ENCODE measurements around the gene FRMD4B. TPM values are rescaled to one million over a fixed set of nuclear protein-coding genes. Genes with fewer than 3 reads are reported as not detected.
"Not testable (repeated sequence)": the region's sequence is repeated elsewhere in the genome, so short reads cannot be mapped to it uniquely, and the experiment has no call there.

The FRMD4B gene
- total RNA-seq, 2 donors from 2014 or later, result 2.1 to 2.2 TPM

DNA sequence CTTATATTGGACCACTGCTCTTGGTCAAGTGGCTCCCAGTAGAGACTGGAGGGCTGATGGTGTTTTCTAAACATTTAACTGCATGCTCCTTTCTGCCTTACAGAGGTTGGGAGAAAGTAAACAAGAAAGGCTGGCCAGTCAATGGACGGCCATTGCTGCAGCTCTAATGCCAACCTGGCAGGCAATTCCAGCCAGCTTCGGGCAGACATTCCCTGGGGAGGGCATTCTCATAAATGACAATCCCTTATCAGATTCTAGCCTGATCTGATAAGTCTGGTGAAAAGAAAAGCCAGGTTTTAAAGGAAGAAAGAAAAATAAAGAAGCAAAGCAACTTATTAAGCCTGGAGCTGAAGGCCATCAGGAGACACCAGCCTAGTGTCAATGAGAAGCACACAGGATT, 60.7 kb downstream of the FRMD4B start:
- no peak overlapping the region for H3K27ac Mint-ChIP-seq
- no peak for DNase-seq
- H3K27ac ChIP-seq (ENCODE audit: low read depth, low read length), result no peak overlapping the region
- no peaks in the 10 kb centered on the region for H3K36me3 ChIP-seq (ENCODE audit: control insufficient read depth, insufficient read depth, low read length)
- peaks cover 4% of the 10 kb centered on the region for H3K4me1 Mint-ChIP-seq
- no peak overlapping the region for H3K4me3 ChIP-seq (ENCODE audit: low read length)
- H3K27me3 Mint-ChIP-seq (ENCODE audit: insufficient read depth), result no peaks in the 10 kb centered on the region
- H3K36me3 Mint-ChIP-seq (ENCODE audit: low read depth), result no peaks in the 10 kb centered on the region
- no peak overlapping the region for H3K4me3 Mint-ChIP-seq
- H3K9me3 Mint-ChIP-seq, result no peaks in the 10 kb centered on the region
- no peaks in the 10 kb centered on the region for H3K9me3 ChIP-seq (ENCODE audit: control insufficient read depth, low read length)
- 93% methylated on average over 2 of the region's 2 CpGs; no CpG with 5 or more reads in 1 of the 2 experiments for WGBS, 2 experiments (ENCODE audit: insufficient coverage in 1 of 2, insufficient read length in 1 of 2)
- no peaks in the 10 kb centered on the region for H3K4me1 ChIP-seq (ENCODE audit: control insufficient read depth, insufficient read depth, low read length)
- H3K27me3 ChIP-seq (ENCODE audit: control insufficient read depth, insufficient read depth, low read length, poor library complexity, severe bottlenecking), result no peaks in the 10 kb centered on the region
- TF ChIP-seq, protein P1, sequence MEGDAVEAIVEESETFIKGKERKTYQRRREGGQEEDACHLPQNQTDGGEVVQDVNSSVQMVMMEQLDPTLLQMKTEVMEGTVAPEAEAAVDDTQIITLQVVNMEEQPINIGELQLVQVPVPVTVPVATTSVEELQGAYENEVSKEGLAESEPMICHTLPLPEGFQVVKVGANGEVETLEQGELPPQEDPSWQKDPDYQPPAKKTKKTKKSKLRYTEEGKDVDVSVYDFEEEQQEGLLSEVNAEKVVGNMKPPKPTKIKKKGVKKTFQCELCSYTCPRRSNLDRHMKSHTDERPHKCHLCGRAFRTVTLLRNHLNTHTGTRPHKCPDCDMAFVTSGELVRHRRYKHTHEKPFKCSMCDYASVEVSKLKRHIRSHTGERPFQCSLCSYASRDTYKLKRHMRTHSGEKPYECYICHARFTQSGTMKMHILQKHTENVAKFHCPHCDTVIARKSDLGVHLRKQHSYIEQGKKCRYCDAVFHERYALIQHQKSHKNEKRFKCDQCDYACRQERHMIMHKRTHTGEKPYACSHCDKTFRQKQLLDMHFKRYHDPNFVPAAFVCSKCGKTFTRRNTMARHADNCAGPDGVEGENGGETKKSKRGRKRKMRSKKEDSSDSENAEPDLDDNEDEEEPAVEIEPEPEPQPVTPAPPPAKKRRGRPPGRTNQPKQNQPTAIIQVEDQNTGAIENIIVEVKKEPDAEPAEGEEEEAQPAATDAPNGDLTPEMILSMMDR (conservative IDR thresholded peaks at IDR 0.05), result no peak
- H3K9ac ChIP-seq (ENCODE audit: extremely low read depth, low read length, poor library complexity, severe bottlenecking), result no peak overlapping the region

GRCh38 chr3:69324362-69325025, 61.4 kb downstream of the FRMD4B start:
- no peak overlapping the region for H3K4me3 ChIP-seq (ENCODE audit: low read length)
- H3K27ac ChIP-seq (ENCODE audit: low read depth, low read length), result no peak overlapping the region
- TF ChIP-seq, protein P1 (conservative IDR thresholded peaks at IDR 0.05), result peak; percentile 83
- Mint-ChIP-seq H3K4me1 (peaks cover 4% of the 10 kb centered on the region), H3K4me3 (no peak overlapping the region), H3K27me3 (ENCODE audit: insufficient read depth) (no peaks in the 10 kb centered on the region), H3K9me3 (no peaks in the 10 kb centered on the region), H3K27ac (no peak overlapping the region), H3K36me3 (ENCODE audit: low read depth) (no peaks in the 10 kb centered on the region)
- no peaks in the 10 kb centered on the region for H3K9me3 ChIP-seq (ENCODE audit: control insufficient read depth, low read length)
- no peaks in the 10 kb centered on the region for H3K36me3 ChIP-seq (ENCODE audit: control insufficient read depth, insufficient read depth, low read length)
- no peaks in the 10 kb centered on the region for H3K27me3 ChIP-seq (ENCODE audit: control insufficient read depth, insufficient read depth, low read length, poor library complexity, severe bottlenecking)
- peak; percentile 62 for DNase-seq
- WGBS, 2 experiments (ENCODE audit: insufficient coverage in 1 of 2, insufficient read length in 1 of 2), result 81 to 85% methylated on average over 5 to 6 of the region's 7 CpGs
- H3K9ac ChIP-seq (ENCODE audit: extremely low read depth, low read length, poor library complexity, severe bottlenecking), result no peak overlapping the region
- no peaks in the 10 kb centered on the region for H3K4me1 ChIP-seq (ENCODE audit: control insufficient read depth, insufficient read depth, low read length)

DNA sequence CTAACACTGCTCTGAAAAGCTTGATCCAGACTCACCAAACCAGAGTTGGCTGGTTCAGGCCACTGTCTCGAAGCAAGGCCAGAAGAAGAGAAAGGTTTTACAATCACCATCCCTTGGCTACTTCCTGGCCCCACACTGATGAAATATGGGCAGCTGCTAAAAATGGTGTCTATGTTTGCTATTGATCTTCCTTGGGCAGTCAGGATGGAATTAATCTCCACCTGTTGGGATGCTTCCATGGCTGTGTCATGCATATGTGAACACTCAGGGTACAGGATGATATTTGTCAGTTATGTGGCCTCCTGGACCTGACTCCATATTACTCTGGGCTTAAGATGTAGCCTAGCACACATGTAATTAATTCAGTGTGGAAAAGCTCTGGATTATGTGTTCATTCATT, 61.9 kb downstream of the FRMD4B start:
- peaks cover 4% of the 10 kb centered on the region for H3K4me1 Mint-ChIP-seq
- no peak for DNase-seq
- Histone ChIP-seq H3K4me3 (ENCODE audit: low read length) (no peak overlapping the region), H3K36me3 (ENCODE audit: control insufficient read depth, insufficient read depth, low read length) (no peaks in the 10 kb centered on the region), H3K27ac (ENCODE audit: low read depth, low read length) (no peak overlapping the region), H3K9me3 (ENCODE audit: control insufficient read depth, low read length) (no peaks in the 10 kb centered on the region), H3K9ac (ENCODE audit: extremely low read depth, low read length, poor library complexity, severe bottlenecking) (no peak overlapping the region), H3K27me3 (ENCODE audit: control insufficient read depth, insufficient read depth, low read length, poor library complexity, severe bottlenecking) (no peaks in the 10 kb centered on the region), H3K4me1 (ENCODE audit: control insufficient read depth, insufficient read depth, low read length) (no peaks in the 10 kb centered on the region)
- H3K4me3 Mint-ChIP-seq, result no peak overlapping the region
- H3K9me3 Mint-ChIP-seq, result no peaks in the 10 kb centered on the region
- no peak overlapping the region for H3K27ac Mint-ChIP-seq
- no peaks in the 10 kb centered on the region for H3K27me3 Mint-ChIP-seq (ENCODE audit: insufficient read depth)
- TF ChIP-seq, protein P1 (conservative IDR thresholded peaks at IDR 0.05), result no peak
- 86 to 100% methylated on average over 1 of the region's 1 CpG for WGBS, 2 experiments (ENCODE audit: insufficient coverage in 1 of 2, insufficient read length in 1 of 2)
- no peaks in the 10 kb centered on the region for H3K36me3 Mint-ChIP-seq (ENCODE audit: low read depth)

DNA sequence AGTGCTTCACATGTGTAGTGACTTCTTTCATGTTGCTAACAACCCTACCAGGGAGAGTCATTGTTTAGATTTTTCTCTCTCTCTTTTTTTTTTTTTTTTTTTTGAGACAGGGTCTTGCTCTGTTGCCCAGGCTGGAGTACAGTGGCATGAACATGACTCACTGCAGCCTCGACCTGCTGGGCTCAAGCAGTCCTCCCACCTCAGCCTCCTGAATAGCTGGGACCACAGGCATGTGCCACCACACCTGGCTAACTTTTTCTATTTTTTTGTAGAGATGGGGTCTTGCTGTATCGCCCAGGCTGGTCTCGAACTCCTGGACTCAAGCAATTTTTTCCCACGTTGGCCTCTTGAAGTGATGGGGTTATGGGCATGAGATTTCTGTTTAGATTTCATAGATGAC, 63.4 kb downstream of the FRMD4B start:
- H3K36me3 Mint-ChIP-seq (ENCODE audit: low read depth); H3K27ac Mint-ChIP-seq; H3K9me3 Mint-ChIP-seq; H3K4me1 ChIP-seq (ENCODE audit: control insufficient read depth, insufficient read depth, low read length); H3K27ac ChIP-seq (ENCODE audit: low read depth, low read length); H3K9me3 ChIP-seq (ENCODE audit: control insufficient read depth, low read length); H3K4me3 ChIP-seq (ENCODE audit: low read length); H3K9ac ChIP-seq (ENCODE audit: extremely low read depth, low read length, poor library complexity, severe bottlenecking); H3K27me3 Mint-ChIP-seq (ENCODE audit: insufficient read depth); DNase-seq; H3K4me3 Mint-ChIP-seq; H3K27me3 ChIP-seq (ENCODE audit: control insufficient read depth, insufficient read depth, low read length, poor library complexity, severe bottlenecking); H3K36me3 ChIP-seq (ENCODE audit: control insufficient read depth, insufficient read depth, low read length); H3K4me1 Mint-ChIP-seq: not testable (repeated sequence)
- WGBS, 2 experiments (ENCODE audit: insufficient coverage in 1 of 2, insufficient read length in 1 of 2), result 93 to 100% methylated on average over 1 to 4 of the region's 4 CpGs

Measured in endodermal cell (in vitro differentiated cells).